Ishikawa (cell line): ENCODE results near the gene PLXNC1.

ENCODE experiments used
- CEBPB ChIP-seq: IDR thresholded peaks from 2 replicates; pipeline ENCODE4 v1.6.1; 2012
- RAD21 ChIP-seq: IDR thresholded peaks from 2 replicates; pipeline ENCODE4 v1.6.1; 2012; ENCODE audit warnings: low read depth
- TF ChIP-seq, protein P1 (sequence below): IDR thresholded peaks from 2 replicates; pipeline ENCODE4 v1.6.1; 2012; ENCODE audit warnings: low read depth, mild to moderate bottlenecking

DNA sequence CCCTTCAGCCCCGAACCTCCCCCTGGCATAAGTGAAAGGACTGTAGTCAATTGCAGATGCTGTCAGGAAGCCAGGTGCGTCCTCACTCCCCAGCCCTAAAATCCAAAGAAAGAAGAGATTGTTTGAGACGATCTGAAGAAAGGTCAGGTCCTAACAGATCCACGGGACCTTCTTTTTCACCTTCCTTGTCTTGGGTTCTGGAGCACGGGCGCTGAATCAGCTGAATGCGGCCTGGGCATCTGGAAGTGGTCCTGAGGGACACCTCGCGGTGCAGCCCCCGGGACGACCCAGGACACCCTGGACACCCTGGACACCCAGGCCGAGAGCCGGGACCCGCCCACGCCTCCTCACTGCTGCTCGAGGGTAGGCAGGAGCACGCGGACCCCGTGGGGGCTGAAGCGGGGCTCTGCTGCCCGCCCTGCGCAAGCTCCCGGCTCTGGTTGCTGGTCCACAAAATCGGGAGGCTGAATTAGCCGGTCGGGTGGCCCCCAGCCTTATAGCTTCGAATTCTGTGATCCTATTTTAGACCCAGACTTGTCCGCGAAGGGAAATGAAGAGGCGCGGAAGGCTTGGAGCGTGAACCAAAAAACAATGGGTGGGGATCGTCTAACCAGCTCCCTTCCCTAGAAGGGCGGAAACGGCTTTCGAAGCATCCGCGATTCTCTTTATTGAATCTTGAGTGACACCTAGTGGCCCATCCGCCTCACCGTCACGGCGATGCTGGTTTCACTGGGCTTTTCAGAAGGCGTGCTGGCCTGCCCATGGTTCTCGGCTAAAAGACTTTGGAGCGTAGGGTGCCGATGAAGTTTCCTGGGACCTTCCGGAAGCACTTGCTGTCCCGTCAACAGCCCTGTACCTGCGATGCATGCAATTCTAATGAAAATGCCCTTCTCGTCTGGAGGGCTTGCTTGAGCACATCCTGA lies 46.4 kb upstream of the PLXNC1 start:
- TF ChIP-seq CEBPB (no peak), RAD21 (peak; percentile 89)
- TF ChIP-seq, protein P1, sequence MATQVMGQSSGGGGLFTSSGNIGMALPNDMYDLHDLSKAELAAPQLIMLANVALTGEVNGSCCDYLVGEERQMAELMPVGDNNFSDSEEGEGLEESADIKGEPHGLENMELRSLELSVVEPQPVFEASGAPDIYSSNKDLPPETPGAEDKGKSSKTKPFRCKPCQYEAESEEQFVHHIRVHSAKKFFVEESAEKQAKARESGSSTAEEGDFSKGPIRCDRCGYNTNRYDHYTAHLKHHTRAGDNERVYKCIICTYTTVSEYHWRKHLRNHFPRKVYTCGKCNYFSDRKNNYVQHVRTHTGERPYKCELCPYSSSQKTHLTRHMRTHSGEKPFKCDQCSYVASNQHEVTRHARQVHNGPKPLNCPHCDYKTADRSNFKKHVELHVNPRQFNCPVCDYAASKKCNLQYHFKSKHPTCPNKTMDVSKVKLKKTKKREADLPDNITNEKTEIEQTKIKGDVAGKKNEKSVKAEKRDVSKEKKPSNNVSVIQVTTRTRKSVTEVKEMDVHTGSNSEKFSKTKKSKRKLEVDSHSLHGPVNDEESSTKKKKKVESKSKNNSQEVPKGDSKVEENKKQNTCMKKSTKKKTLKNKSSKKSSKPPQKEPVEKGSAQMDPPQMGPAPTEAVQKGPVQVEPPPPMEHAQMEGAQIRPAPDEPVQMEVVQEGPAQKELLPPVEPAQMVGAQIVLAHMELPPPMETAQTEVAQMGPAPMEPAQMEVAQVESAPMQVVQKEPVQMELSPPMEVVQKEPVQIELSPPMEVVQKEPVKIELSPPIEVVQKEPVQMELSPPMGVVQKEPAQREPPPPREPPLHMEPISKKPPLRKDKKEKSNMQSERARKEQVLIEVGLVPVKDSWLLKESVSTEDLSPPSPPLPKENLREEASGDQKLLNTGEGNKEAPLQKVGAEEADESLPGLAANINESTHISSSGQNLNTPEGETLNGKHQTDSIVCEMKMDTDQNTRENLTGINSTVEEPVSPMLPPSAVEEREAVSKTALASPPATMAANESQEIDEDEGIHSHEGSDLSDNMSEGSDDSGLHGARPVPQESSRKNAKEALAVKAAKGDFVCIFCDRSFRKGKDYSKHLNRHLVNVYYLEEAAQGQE: no peak
